ENCODE measurements around the gene MTCL1. TPM values are rescaled to one million over a fixed set of nuclear protein-coding genes. Genes with fewer than 3 reads are reported as not detected.

The MTCL1 gene
- total RNA-seq, 1 donor from 2014 or later, result 100 TPM

DNA sequence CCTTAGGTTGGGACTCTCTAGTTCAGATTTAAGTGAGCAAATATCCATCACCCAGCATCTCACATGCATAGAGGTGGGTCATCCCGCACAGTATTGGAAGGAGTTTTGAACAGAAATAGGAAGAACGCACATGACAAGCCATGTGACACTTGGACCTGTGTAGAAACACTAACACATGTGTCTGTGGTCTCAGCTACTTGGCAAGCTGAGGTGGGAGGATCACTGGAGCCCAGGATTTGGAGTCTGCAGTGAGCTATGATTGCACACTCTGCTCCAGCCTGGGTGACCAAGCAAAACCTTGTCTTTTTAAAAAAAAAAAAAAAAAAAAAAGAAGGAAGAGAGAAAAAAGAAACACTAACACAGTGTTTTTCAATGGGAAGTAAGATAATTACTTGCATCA lies 5.4 kb upstream of the MTCL1 start:
- DNase-seq, result no peak
- Mint-ChIP-seq H3K36me3 (ENCODE audit: unreplicated experiment) (no peaks in the 10 kb centered on the region), H3K4me3 (ENCODE audit: unreplicated experiment) (no peak overlapping the region), H3K4me1 (ENCODE audit: low read depth, unreplicated experiment) (peaks cover 6% of the 10 kb centered on the region), H3K9me3 (ENCODE audit: unreplicated experiment) (peaks cover 10% of the 10 kb centered on the region), H3K27me3 (ENCODE audit: unreplicated experiment) (peaks cover 17% of the 10 kb centered on the region), H3K27ac (ENCODE audit: unreplicated experiment) (no peak overlapping the region)
- TF ChIP-seq CTCF (IDR thresholded peaks at IDR 0.05; ENCODE audit: partially characterized antibody, unreplicated experiment), result no peak

- H3K27me3 Mint-ChIP-seq (ENCODE audit: unreplicated experiment), result peaks cover 17% of the 10 kb centered on the region
- no peak overlapping the region for H3K4me3 Mint-ChIP-seq (ENCODE audit: unreplicated experiment)
- no peak for DNase-seq
- H3K27ac Mint-ChIP-seq (ENCODE audit: unreplicated experiment), result no peak overlapping the region
- no peaks in the 10 kb centered on the region for H3K36me3 Mint-ChIP-seq (ENCODE audit: unreplicated experiment)
- no peak for TF ChIP-seq CTCF (IDR thresholded peaks at IDR 0.05; ENCODE audit: partially characterized antibody, unreplicated experiment)
- H3K4me1 Mint-ChIP-seq (ENCODE audit: low read depth, unreplicated experiment), result peaks cover 6% of the 10 kb centered on the region
- peaks cover 10% of the 10 kb centered on the region for H3K9me3 Mint-ChIP-seq (ENCODE audit: unreplicated experiment)
These were observed 3.7 kb upstream of the MTCL1 start for GRCh38 chr18:8701546-8702118.

- peaks cover 14% of the 10 kb centered on the region for H3K9me3 Mint-ChIP-seq (ENCODE audit: unreplicated experiment)
- H3K36me3 Mint-ChIP-seq (ENCODE audit: unreplicated experiment), result no peaks in the 10 kb centered on the region
- DNase-seq, result no peak
- H3K4me3 Mint-ChIP-seq (ENCODE audit: unreplicated experiment), result no peak overlapping the region
- no peak for TF ChIP-seq CTCF (IDR thresholded peaks at IDR 0.05; ENCODE audit: partially characterized antibody, unreplicated experiment)
- no peak overlapping the region for H3K27ac Mint-ChIP-seq (ENCODE audit: unreplicated experiment)
- peaks cover 8% of the 10 kb centered on the region for H3K4me1 Mint-ChIP-seq (ENCODE audit: low read depth, unreplicated experiment)
- peaks cover 25% of the 10 kb centered on the region for H3K27me3 Mint-ChIP-seq (ENCODE audit: unreplicated experiment)
These were observed 2.7 kb upstream of the MTCL1 start for GRCh38 chr18:8702668-8703067.

- H3K9me3 Mint-ChIP-seq (ENCODE audit: unreplicated experiment), result peaks cover 16% of the 10 kb centered on the region
- no peak overlapping the region for H3K27ac Mint-ChIP-seq (ENCODE audit: unreplicated experiment)
- DNase-seq, result no peak
- peaks cover 26% of the 10 kb centered on the region for H3K27me3 Mint-ChIP-seq (ENCODE audit: unreplicated experiment)
- TF ChIP-seq CTCF (IDR thresholded peaks at IDR 0.05; ENCODE audit: partially characterized antibody, unreplicated experiment), result no peak
- H3K4me1 Mint-ChIP-seq (ENCODE audit: low read depth, unreplicated experiment), result peaks cover 11% of the 10 kb centered on the region
- no peak overlapping the region for H3K4me3 Mint-ChIP-seq (ENCODE audit: unreplicated experiment)
- no peaks in the 10 kb centered on the region for H3K36me3 Mint-ChIP-seq (ENCODE audit: unreplicated experiment)
These were observed 2.2 kb upstream of the MTCL1 start for GRCh38 chr18:8703092-8703709.

- Mint-ChIP-seq H3K4me3 (ENCODE audit: unreplicated experiment) (peak overlapping the region; percentile 82), H3K27ac (ENCODE audit: unreplicated experiment) (peak overlapping the region; percentile 62), H3K27me3 (ENCODE audit: unreplicated experiment) (peaks cover 26% of the 10 kb centered on the region), H3K9me3 (ENCODE audit: unreplicated experiment) (peaks cover 17% of the 10 kb centered on the region), H3K36me3 (ENCODE audit: unreplicated experiment) (no peaks in the 10 kb centered on the region), H3K4me1 (ENCODE audit: low read depth, unreplicated experiment) (peaks cover 17% of the 10 kb centered on the region)
- no peak for DNase-seq
- TF ChIP-seq CTCF (IDR thresholded peaks at IDR 0.05; ENCODE audit: partially characterized antibody, unreplicated experiment), result no peak
These were observed 1.5 kb upstream of the MTCL1 start for GRCh38 chr18:8703781-8704301.

Measured in glutamatergic neuron (in vitro differentiated cells).